Esophagus (tissue), 2 donors: ENCODE data around the gene INPP5B. TPM values are rescaled to one million over a fixed set of nuclear protein-coding genes. Genes with fewer than 3 reads are reported as not detected.
"Not testable (repeated sequence)": the region's sequence is repeated elsewhere in the genome, so short reads cannot be mapped to it uniquely, and the experiment has no call there.

Source experiments
- H3K27ac ChIP-seq, 2 donors: one replicate each; pipeline ENCODE4 v1.5.1; 2013; ENCODE audit warnings: low read depth in 2 of 2, mild to moderate bottlenecking in 2 of 2, inconsistent platforms in 1 of 2, low read length in 1 of 2, moderate library complexity in 1 of 2
- H3K27me3 ChIP-seq, 2 donors: one replicate each; pipeline ENCODE4 v1.6.1; 2013; ENCODE audit warnings: low read length in 2 of 2, control low read depth in 1 of 2, mild to moderate bottlenecking in 1 of 2; ENCODE audit not compliant: insufficient read depth in 2 of 2, control insufficient read depth in 1 of 2
- H3K36me3 ChIP-seq, 2 donors: one replicate each; pipeline ENCODE4 v1.6.1; 2013; ENCODE audit warnings: low read length in 1 of 2; ENCODE audit not compliant: control insufficient read depth in 2 of 2, insufficient read depth in 2 of 2
- H3K4me1 ChIP-seq, 2 donors: one replicate each; pipeline ENCODE4 v1.6.1; 2013; ENCODE audit warnings: low read length in 1 of 2; ENCODE audit not compliant: control insufficient read depth in 2 of 2, insufficient read depth in 2 of 2
- H3K4me3 ChIP-seq, 2 donors: one replicate each; pipeline ENCODE4 v1.5.1; 2013; ENCODE audit warnings: low read length in 2 of 2, mild to moderate bottlenecking in 2 of 2, low read depth in 1 of 2, moderate library complexity in 1 of 2
- H3K9me3 ChIP-seq, 2 donors: one replicate each; pipeline ENCODE4 v1.6.1; 2013; ENCODE audit warnings: mild to moderate bottlenecking in 2 of 2, low read depth in 1 of 2, low read length in 1 of 2, moderate library complexity in 1 of 2; ENCODE audit not compliant: control insufficient read depth in 2 of 2, insufficient read depth in 1 of 2
- WGBS, 2 donors: extraction: QIAGEN DNeasy Blood & Tissue Kit; methylation state at CpG; one replicate each; pipeline ENCODE4 v1.1.7; 2013; 5-methylcytosine and 5-hydroxymethylcytosine counted together
- polyA plus RNA-seq, 2 donors: library from polyadenylated mRNA; stranded (reverse); fragments of 200-250 nt; gene quantifications; one replicate each; pipeline ENCODE4 v1.2.3, GENCODE V29; 2013
- donor health status: healthy with polysubstance abuse.
- donor health status: Bipolar disorder and iron deficiency.

The INPP5B gene
- polyA plus RNA-seq, result 1 to 10 TPM; 4.4 to 7.4 TPM

- H3K27me3 ChIP-seq, result no peaks in the 10 kb centered on the region
- WGBS, 2 donors, result 12 to 29% methylated on average over 11 of the region's 11 CpGs
- H3K27ac ChIP-seq, result peak within 1 kb of the TSS; percentile 80 to 86
Observed at GRCh38 chr1:37946703-37947360, at the start of gene INPP5B. Gene INPP5B, minus strand, starts transcription at chr1:37947053. Its CDS starts 745 bp downstream, at chr1:37946308.

GRCh38 chr1:37995751-37996345, 49.0 kb upstream of the INPP5B start:
- Histone ChIP-seq H3K9me3 (no peaks in the 10 kb centered on the region), H3K27ac (peak overlapping the region; percentile 90 to 91), H3K4me1 (peaks cover 3 to 15% of the 10 kb centered on the region in 2 donors), H3K27me3 (no peaks in the 10 kb centered on the region), H3K4me3 (peak overlapping the region; percentile 61), H3K36me3 (peaks cover 0 to 4% of the 10 kb centered on the region in 2 donors)
- 5 to 12% methylated on average over 46 of the region's 46 CpGs for WGBS, 2 donors

More at GRCh38 chr1:37946703-37947360, at the start of gene INPP5B:
- Histone ChIP-seq H3K36me3 (no peaks in the 10 kb centered on the region), H3K9me3 (no peaks in the 10 kb centered on the region), H3K4me3 (peak within 1 kb of the TSS; percentile 30 to 56), H3K4me1 (peaks cover 0 to 4% of the 10 kb centered on the region in 2 donors)

GRCh38 chr1:37994886-37995566, 48.2 kb upstream of the INPP5B start:
- peaks cover 0 to 4% of the 10 kb centered on the region in 2 donors for H3K36me3 ChIP-seq
- peaks cover 3 to 14% of the 10 kb centered on the region in 2 donors for H3K4me1 ChIP-seq
- H3K27me3 ChIP-seq, result no peaks in the 10 kb centered on the region
- H3K4me3 ChIP-seq, result peak overlapping the region; percentile 6 to 61
- no peaks in the 10 kb centered on the region for H3K9me3 ChIP-seq
- WGBS, 2 donors, result 39 to 55% methylated on average over 11 of the region's 11 CpGs
- peak overlapping the region; percentile 90 to 91 for H3K27ac ChIP-seq

DNA sequence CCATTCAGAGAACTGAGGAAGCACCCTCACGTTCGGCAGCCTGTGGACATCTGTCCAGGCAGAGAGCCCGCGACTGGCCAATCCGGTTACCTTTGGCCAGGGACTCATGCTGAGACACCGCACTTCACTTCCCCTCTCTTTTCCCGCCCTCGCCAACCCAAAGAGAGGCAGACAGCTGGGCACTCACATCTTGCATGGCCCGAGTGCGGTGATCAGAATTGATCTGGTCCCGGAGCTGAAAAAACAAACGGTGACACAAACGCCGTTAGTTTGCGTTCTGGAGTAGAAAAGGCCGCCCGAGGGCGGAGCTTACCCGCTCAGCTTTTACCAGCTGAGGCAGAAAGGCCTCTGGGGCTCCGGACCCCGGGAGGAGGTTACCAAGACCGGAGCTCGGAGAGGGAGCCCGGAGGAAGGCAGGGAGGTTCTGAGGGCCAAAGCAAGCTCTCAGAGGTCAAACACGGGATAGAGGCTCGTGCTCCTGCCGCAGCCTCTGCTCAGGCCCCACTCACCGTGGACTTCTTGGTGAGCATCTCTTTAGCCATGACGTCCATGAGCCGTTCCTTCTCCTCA, 42.6 kb upstream of the INPP5B start:
- 0 to 1% methylated on average over 30 of the region's 30 CpGs for WGBS, 2 donors
- no peaks in the 10 kb centered on the region for H3K27me3 ChIP-seq
- peak overlapping the region; percentile 87 to 88 for H3K4me3 ChIP-seq
- no peaks in the 10 kb centered on the region for H3K9me3 ChIP-seq
- peak overlapping the region; percentile 38 to 77 for H3K27ac ChIP-seq
- no peaks in the 10 kb centered on the region for H3K4me1 ChIP-seq
- H3K36me3 ChIP-seq, result peaks cover 1 to 2% of the 10 kb centered on the region in 2 donors

GRCh38 chr1:37987679-37988078, 40.8 kb upstream of the INPP5B start:
- peaks cover 6 to 7% of the 10 kb centered on the region in 2 donors for H3K36me3 ChIP-seq
- H3K27ac ChIP-seq, result no peak overlapping the region
- no peaks in the 10 kb centered on the region for H3K9me3 ChIP-seq
- no peaks in the 10 kb centered on the region for H3K27me3 ChIP-seq
- no peaks in the 10 kb centered on the region for H3K4me1 ChIP-seq
- WGBS, 2 donors, result 38 to 63% methylated on average over 1 of the region's 1 CpG
- no peak overlapping the region for H3K4me3 ChIP-seq

DNA sequence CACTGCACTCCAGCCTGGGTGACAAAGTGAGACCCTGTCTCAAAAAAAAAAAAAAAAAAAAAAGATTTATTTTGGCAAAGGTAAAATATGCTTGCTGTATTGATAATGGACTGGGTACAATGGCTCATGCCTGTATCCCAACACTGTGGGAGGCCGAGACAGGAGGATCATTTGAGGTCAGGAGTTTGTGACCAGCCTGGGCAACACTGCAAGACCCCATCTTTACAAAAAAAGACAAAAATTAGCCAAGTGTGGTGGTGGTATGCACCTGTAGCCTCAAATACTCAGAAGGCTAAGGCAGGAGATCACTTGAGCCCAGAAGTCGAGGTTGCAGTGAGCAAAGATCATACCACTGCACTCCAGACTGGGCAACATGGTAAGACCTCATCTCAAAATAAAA, 36.7 kb upstream of the INPP5B start:
- Histone ChIP-seq H3K27me3 (no peaks in the 10 kb centered on the region), H3K9me3 (no peaks in the 10 kb centered on the region), H3K4me3 (no peak overlapping the region), H3K36me3 (peaks cover 17 to 20% of the 10 kb centered on the region in 2 donors), H3K27ac (no peak overlapping the region), H3K4me1 (no peaks in the 10 kb centered on the region)
- 98 to 99% methylated on average over 2 of the region's 2 CpGs for WGBS, 2 donors

GRCh38 chr1:37978541-37978940, 31.7 kb upstream of the INPP5B start:
- WGBS, 2 donors, result 94% methylated on average over 4 of the region's 4 CpGs
- Histone ChIP-seq H3K4me1 (no peaks in the 10 kb centered on the region), H3K27me3 (no peaks in the 10 kb centered on the region), H3K4me3 (no peak overlapping the region), H3K9me3 (no peaks in the 10 kb centered on the region), H3K36me3 (peaks cover 14 to 18% of the 10 kb centered on the region in 2 donors), H3K27ac (no peak overlapping the region)

DNA sequence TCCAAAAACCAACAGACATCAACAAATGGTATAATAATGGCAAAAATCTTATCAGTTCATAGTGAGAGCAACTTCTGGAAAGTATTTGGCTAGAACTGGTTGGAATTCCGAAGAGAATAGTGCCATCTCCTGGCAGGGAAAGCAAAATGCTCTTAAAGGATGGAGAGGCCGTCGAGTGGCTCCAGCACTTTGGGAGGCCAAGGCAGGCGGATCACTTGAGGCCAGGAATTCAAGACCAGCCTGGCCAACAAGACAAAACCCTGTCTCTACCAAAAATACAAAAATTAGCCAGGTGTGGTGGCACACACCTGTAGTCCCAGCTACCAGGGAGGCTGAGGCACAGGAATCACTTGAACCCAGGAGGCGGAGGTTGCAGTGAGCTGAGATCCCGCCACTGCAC, 28.2 kb upstream of the INPP5B start:
- not testable (repeated sequence) for H3K4me1 ChIP-seq, H3K27me3 ChIP-seq, H3K4me3 ChIP-seq, H3K9me3 ChIP-seq, H3K27ac ChIP-seq
- 56 to 60% methylated on average over 6 of the region's 6 CpGs for whole genome bisulfite sequencing, 2 donors
- H3K36me3 ChIP-seq, result peaks cover 9 to 13% of the 10 kb centered on the region in 2 donors

GRCh38 chr1:37974567-37974966, 27.7 kb upstream of the INPP5B start:
- no peak overlapping the region for H3K27ac ChIP-seq
- peaks cover 5 to 13% of the 10 kb centered on the region in 2 donors for H3K36me3 ChIP-seq
- WGBS, 2 donors, result 95 to 96% methylated on average over 5 of the region's 5 CpGs
- no peak overlapping the region for H3K4me3 ChIP-seq
- H3K4me1 ChIP-seq, result no peaks in the 10 kb centered on the region
- no peaks in the 10 kb centered on the region for H3K27me3 ChIP-seq
- H3K9me3 ChIP-seq, result no peaks in the 10 kb centered on the region
